Neural progenitor cell (in vitro differentiated cells): Measurements from ENCODE around the gene CSF3R.
"Not testable (repeated sequence)": the region's sequence is repeated elsewhere in the genome, so short reads cannot be mapped to it uniquely, and the experiment has no call there.

Experiments used
- EZH2phosphoT487 ChIP-seq: fragments of 200-600 bp; sonication (generic); IDR thresholded peaks from 2 replicates; pipeline ENCODE4 v1.6.1; 2017; ENCODE audit warnings: antibody characterized with exemption
- TF ChIP-seq, protein P1 (sequence below): fragments of 200-600 bp; sonication (generic); IDR thresholded peaks from 2 replicates; pipeline ENCODE4 v1.5.1; 2017; ENCODE audit warnings: antibody characterized with exemption, mild to moderate bottlenecking

DNA sequence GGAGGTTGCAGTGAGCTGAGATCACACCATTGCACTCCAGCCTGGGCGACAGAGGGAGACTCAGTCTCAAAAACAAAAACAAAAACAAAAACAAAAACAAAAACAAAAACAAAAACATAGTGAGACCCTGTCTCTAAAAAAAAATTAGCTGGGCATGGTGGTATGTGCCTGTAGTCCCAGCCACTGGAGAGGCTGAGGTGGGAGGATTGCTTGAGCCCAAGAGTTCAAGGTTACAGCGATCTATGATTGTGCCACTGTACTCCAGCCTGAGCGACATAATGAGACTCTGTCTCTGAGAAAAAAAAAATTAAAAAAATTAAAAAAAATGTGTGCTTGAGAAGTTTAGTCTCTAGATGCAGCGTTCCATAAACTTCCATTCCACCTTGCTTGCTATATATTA is 19.2 kb upstream of the CSF3R start:
- TF ChIP-seq, protein P1, sequence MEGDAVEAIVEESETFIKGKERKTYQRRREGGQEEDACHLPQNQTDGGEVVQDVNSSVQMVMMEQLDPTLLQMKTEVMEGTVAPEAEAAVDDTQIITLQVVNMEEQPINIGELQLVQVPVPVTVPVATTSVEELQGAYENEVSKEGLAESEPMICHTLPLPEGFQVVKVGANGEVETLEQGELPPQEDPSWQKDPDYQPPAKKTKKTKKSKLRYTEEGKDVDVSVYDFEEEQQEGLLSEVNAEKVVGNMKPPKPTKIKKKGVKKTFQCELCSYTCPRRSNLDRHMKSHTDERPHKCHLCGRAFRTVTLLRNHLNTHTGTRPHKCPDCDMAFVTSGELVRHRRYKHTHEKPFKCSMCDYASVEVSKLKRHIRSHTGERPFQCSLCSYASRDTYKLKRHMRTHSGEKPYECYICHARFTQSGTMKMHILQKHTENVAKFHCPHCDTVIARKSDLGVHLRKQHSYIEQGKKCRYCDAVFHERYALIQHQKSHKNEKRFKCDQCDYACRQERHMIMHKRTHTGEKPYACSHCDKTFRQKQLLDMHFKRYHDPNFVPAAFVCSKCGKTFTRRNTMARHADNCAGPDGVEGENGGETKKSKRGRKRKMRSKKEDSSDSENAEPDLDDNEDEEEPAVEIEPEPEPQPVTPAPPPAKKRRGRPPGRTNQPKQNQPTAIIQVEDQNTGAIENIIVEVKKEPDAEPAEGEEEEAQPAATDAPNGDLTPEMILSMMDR = not testable (repeated sequence)
- not testable (repeated sequence) for TF ChIP-seq EZH2phosphoT487
